Trophoblast cell (in vitro differentiated cells and primary cell): ENCODE data around the gene DGKB.
A peak's percentile ranks its signal among the peaks of the same experiment; 100 is the strongest.

Experiments
- DNase-seq, 2 donors: peaks; one replicate each; pipeline ENCODE4 v3.0.0-alpha.2; 2016
- H2AFZ ChIP-seq: 2 replicates; pipeline ENCODE4 v1.6.1; 2013; ENCODE audit warnings: low read length, moderate library complexity, mild to moderate bottlenecking; ENCODE audit not compliant: insufficient read depth, poor library complexity
- H2AK5ac ChIP-seq: 2 replicates; pipeline ENCODE4 v1.6.1; 2013; ENCODE audit warnings: mild to moderate bottlenecking, low read length
- H2BK120ac ChIP-seq: 2 replicates; pipeline ENCODE4 v1.6.1; 2013; ENCODE audit warnings: low read length, mild to moderate bottlenecking, moderate library complexity; ENCODE audit not compliant: insufficient read depth, poor library complexity
- H2BK12ac ChIP-seq: 2 replicates; pipeline ENCODE4 v1.6.1; 2013; ENCODE audit warnings: mild to moderate bottlenecking, low read length, moderate library complexity
- H2BK5ac ChIP-seq: 2 replicates; pipeline ENCODE4 v1.6.1; 2013; ENCODE audit warnings: low read length, low read depth, moderate library complexity, mild to moderate bottlenecking; ENCODE audit not compliant: poor library complexity
- H3K14ac ChIP-seq: 2 replicates; pipeline ENCODE4 v1.6.1; 2013; ENCODE audit warnings: mild to moderate bottlenecking, low read length
- H3K18ac ChIP-seq: 2 replicates; pipeline ENCODE4 v1.6.1; 2013; ENCODE audit warnings: mild to moderate bottlenecking, low read length
- H3K23ac ChIP-seq: 2 replicates; pipeline ENCODE4 v1.6.1; 2013; ENCODE audit warnings: low read length
- H3K27ac ChIP-seq: 2 replicates; pipeline ENCODE4 v1.5.1; 2013; ENCODE audit warnings: low read depth, mild to moderate bottlenecking, inconsistent platforms, low read length, moderate library complexity
- H3K27me3 ChIP-seq: 2 replicates; pipeline ENCODE4 v1.6.1; 2013; ENCODE audit warnings: inconsistent platforms, mild to moderate bottlenecking, low read length, moderate library complexity; ENCODE audit not compliant: insufficient read depth
- H3K36me3 ChIP-seq, 2 experiments: 1 replicate in 1 of 2; 2 replicates in 1 of 2; pipeline ENCODE4 v1.6.1; 2013; ENCODE audit warnings: low read length in 2 of 2, mild to moderate bottlenecking in 2 of 2, moderate library complexity in 1 of 2; ENCODE audit not compliant: insufficient read depth in 2 of 2, control insufficient read depth in 1 of 2
- H3K4ac ChIP-seq: 2 replicates; pipeline ENCODE4 v1.6.1; 2013; ENCODE audit warnings: low read depth, mild to moderate bottlenecking, low read length, moderate library complexity
- H3K4me1 ChIP-seq, 2 experiments: 1 replicate in 1 of 2; 2 replicates in 1 of 2; pipeline ENCODE4 v1.6.1; 2013; ENCODE audit warnings: low read length in 2 of 2, mild to moderate bottlenecking in 2 of 2, moderate library complexity in 1 of 2; ENCODE audit not compliant: insufficient read depth in 2 of 2, control insufficient read depth in 1 of 2
- H3K4me2 ChIP-seq: 2 replicates; pipeline ENCODE4 v1.6.1; 2013; ENCODE audit warnings: inconsistent platforms, mild to moderate bottlenecking, low read length, moderate library complexity
- H3K4me3 ChIP-seq: 2 replicates; pipeline ENCODE4 v1.5.1; 2013; ENCODE audit warnings: mild to moderate bottlenecking, low read depth, low read length, inconsistent platforms
- H3K79me1 ChIP-seq: one replicate; pipeline ENCODE4 v1.6.1; 2013; ENCODE audit warnings: low read length
- H3K79me2 ChIP-seq: 2 replicates; pipeline ENCODE4 v1.6.1; 2013; ENCODE audit warnings: low read length, mild to moderate bottlenecking; ENCODE audit not compliant: control insufficient read depth, insufficient read depth, poor library complexity
- H3K9ac ChIP-seq: 2 replicates; pipeline ENCODE4 v1.6.1; 2013; ENCODE audit warnings: mild to moderate bottlenecking, low read length
- H3K9me3 ChIP-seq: 2 replicates; pipeline ENCODE4 v1.6.1; 2013; ENCODE audit warnings: low read depth, mild to moderate bottlenecking, control low read depth, inconsistent platforms, low read length; ENCODE audit not compliant: insufficient read depth
- H4K12ac ChIP-seq: 2 replicates; pipeline ENCODE4 v1.6.1; 2013; ENCODE audit warnings: low read depth, mild to moderate bottlenecking, low read length, moderate library complexity
- H4K8ac ChIP-seq: 2 replicates; pipeline ENCODE4 v1.6.1; 2013; ENCODE audit warnings: low read depth, mild to moderate bottlenecking, low read length, moderate library complexity
- H4K91ac ChIP-seq: one replicate; pipeline ENCODE4 v1.6.1; 2013; ENCODE audit warnings: low read depth, mild to moderate bottlenecking, low read length, moderate library complexity
- WGBS: extraction: QIAGEN DNeasy Blood & Tissue Kit; methylation state at CpG from one replicate; pipeline ENCODE4 v1.1.7; 2013; ENCODE audit warnings: missing lambda C conversion rate; ENCODE audit not compliant: insufficient read length, insufficient coverage; ENCODE audit errors: extremely low coverage; 5-methylcytosine and 5-hydroxymethylcytosine counted together

Gene DGKB

DNA sequence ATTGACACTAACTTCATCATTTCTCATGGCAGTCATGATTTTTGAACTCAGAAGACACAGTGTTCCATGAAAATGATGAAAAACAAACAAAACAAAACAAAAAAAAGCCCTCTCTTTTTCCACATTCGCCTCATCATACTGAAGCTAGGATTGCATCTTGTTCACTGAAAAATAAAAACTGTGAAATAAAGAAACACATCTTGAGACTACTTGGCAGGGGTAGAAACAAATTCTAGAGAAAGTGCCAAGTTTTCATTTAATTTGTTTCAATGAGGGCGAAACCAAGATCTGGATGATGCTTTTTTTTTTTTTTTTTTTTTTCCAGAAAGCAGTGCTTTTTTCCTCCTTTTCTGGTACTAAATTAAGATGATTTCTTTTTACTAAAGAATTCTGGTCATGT, 562.7 kb downstream of the DGKB start:
- Histone ChIP-seq H4K8ac (no peak overlapping the region), H3K79me2 (no peaks in the 10 kb centered on the region), H2BK120ac (no peak overlapping the region), H3K4me2 (no peak overlapping the region), H2BK5ac (no peak overlapping the region), H2AK5ac (no peak overlapping the region), H3K9me3 (no peaks in the 10 kb centered on the region), H3K79me1 (no peaks in the 10 kb centered on the region), H3K27ac (no peak overlapping the region), H3K4me3 (no peak overlapping the region), H3K14ac (no peak overlapping the region), H2BK12ac (no peak overlapping the region), H3K9ac (no peak overlapping the region), H3K27me3 (no peaks in the 10 kb centered on the region), H3K36me3 (no peaks in the 10 kb centered on the region), H2AFZ (no peak overlapping the region), H3K4me1 (no peaks in the 10 kb centered on the region), H3K4ac (no peak overlapping the region), H3K18ac (no peak overlapping the region), H3K23ac (no peak overlapping the region), H4K91ac (no peak overlapping the region), H4K12ac (no peak overlapping the region)
- DNase-seq: no peak
- no CpG with 5 or more reads among the region's 2 CpGs for WGBS

DNA sequence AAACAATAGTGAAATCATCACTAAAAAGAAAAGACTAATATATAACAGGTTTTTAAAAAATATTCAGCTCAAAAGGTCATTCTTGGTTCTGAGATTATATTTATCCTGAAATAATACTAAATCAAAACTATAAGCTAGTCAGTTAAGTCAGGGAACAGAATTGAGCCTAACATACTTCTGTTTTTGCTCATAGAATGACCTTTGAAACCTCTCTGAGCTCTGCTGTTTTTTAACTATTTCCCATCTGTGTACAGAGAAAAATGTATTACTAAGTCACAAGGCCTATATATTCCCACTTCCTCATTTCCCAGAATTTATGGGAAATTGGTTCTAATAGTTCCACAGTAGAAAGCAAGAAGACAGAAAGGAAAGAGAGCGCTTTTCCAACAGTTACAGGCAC, 566.3 kb downstream of the DGKB start:
- no peak overlapping the region for H4K8ac ChIP-seq
- no peaks in the 10 kb centered on the region for H3K27me3 ChIP-seq
- H4K91ac ChIP-seq: no peak overlapping the region
- H3K4me3 ChIP-seq: no peak overlapping the region
- H3K4me2 ChIP-seq: no peak overlapping the region
- H3K14ac ChIP-seq: no peak overlapping the region
- no peak overlapping the region for H2AK5ac ChIP-seq
- no peak overlapping the region for H3K9ac ChIP-seq
- no peak overlapping the region for H2AFZ ChIP-seq
- no peak overlapping the region for H3K18ac ChIP-seq
- no peak overlapping the region for H3K27ac ChIP-seq
- DNase-seq: no peak
- H4K12ac ChIP-seq: no peak overlapping the region
- no peaks in the 10 kb centered on the region for H3K79me1 ChIP-seq
- no CpG with 5 or more reads among the region's 1 CpG for WGBS
- no peak overlapping the region for H3K23ac ChIP-seq
- H3K4me1 ChIP-seq: no peaks in the 10 kb centered on the region
- no peak overlapping the region for H2BK120ac ChIP-seq
- no peaks in the 10 kb centered on the region for H3K9me3 ChIP-seq
- H2BK12ac ChIP-seq: no peak overlapping the region
- no peaks in the 10 kb centered on the region for H3K36me3 ChIP-seq
- no peaks in the 10 kb centered on the region for H3K79me2 ChIP-seq
- H3K4ac ChIP-seq: no peak overlapping the region
- H2BK5ac ChIP-seq: no peak overlapping the region

DNA sequence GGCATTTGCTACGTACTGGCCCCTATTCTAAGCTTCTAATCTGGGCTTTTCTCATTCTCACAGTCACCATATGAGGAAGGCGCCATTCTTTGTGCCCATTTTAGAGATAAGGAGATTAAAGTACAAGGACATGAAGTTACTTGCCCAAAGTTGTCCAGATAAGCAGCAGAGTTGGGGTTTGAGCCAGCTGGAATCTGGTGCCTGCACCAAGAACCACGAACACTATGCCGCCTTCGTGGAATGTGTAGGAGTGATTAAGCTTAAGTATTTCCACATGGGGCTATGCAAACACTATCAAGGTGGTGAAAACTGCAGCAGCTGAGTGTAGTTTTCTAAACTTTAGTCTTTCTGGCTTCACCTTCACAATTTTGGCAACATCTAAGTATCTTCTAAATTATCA, 570.4 kb downstream of the DGKB start:
- H2AK5ac ChIP-seq: no peak overlapping the region
- WGBS: no CpG with 5 or more reads among the region's 5 CpGs
- no peak overlapping the region for H3K4me2 ChIP-seq
- H3K4ac ChIP-seq: no peak overlapping the region
- H3K23ac ChIP-seq: no peak overlapping the region
- no peak overlapping the region for H2AFZ ChIP-seq
- no peak overlapping the region for H3K4me3 ChIP-seq
- no peak overlapping the region for H3K9ac ChIP-seq
- no peaks in the 10 kb centered on the region for H3K4me1 ChIP-seq
- no peak overlapping the region for H2BK12ac ChIP-seq
- no peak overlapping the region for H2BK120ac ChIP-seq
- H3K14ac ChIP-seq: no peak overlapping the region
- H4K12ac ChIP-seq: no peak overlapping the region
- H3K27ac ChIP-seq: no peak overlapping the region
- H3K18ac ChIP-seq: no peak overlapping the region
- no peak overlapping the region for H4K91ac ChIP-seq
- no peaks in the 10 kb centered on the region for H3K79me1 ChIP-seq
- H4K8ac ChIP-seq: no peak overlapping the region
- no peaks in the 10 kb centered on the region for H3K9me3 ChIP-seq
- H2BK5ac ChIP-seq: no peak overlapping the region
- DNase-seq: peak in 1 of 2 donors; percentile 7
- no peaks in the 10 kb centered on the region for H3K27me3 ChIP-seq
- H3K36me3 ChIP-seq: no peaks in the 10 kb centered on the region
- no peaks in the 10 kb centered on the region for H3K79me2 ChIP-seq

DNA sequence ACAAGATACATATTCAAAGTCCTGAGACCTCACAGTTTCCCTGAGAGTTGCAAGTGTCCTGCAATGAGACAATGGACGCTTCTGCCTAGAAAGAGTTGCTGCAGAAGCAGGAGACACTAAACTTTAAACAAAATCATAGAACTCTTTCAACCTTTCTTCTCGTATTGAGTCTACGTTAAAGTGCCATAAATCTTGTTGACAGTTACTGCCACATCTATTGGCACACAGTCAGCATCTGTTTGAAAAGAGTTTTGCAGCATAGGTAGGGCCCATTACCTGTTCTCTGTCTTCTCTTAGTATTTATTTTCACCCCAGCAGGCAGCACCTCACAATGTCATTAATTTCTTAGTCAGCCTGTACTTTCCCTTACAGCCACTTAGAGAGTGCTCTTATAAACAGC, 577.8 kb downstream of the DGKB start:
- H4K91ac ChIP-seq: no peak overlapping the region
- no peak overlapping the region for H3K9ac ChIP-seq
- H3K36me3 ChIP-seq: no peaks in the 10 kb centered on the region
- no peak overlapping the region for H2AFZ ChIP-seq
- no peaks in the 10 kb centered on the region for H3K9me3 ChIP-seq
- H4K12ac ChIP-seq: no peak overlapping the region
- no peaks in the 10 kb centered on the region for H3K27me3 ChIP-seq
- H3K79me2 ChIP-seq: no peaks in the 10 kb centered on the region
- H3K18ac ChIP-seq: no peak overlapping the region
- no peak overlapping the region for H3K4me3 ChIP-seq
- H3K4me1 ChIP-seq: no peaks in the 10 kb centered on the region
- WGBS: no CpG with 5 or more reads among the region's 3 CpGs
- DNase-seq: no peak
- no peak overlapping the region for H2BK5ac ChIP-seq
- H3K79me1 ChIP-seq: no peaks in the 10 kb centered on the region
- no peak overlapping the region for H2AK5ac ChIP-seq
- no peak overlapping the region for H3K23ac ChIP-seq
- H2BK120ac ChIP-seq: no peak overlapping the region
- H3K4ac ChIP-seq: no peak overlapping the region
- H3K4me2 ChIP-seq: no peak overlapping the region
- H2BK12ac ChIP-seq: no peak overlapping the region
- no peak overlapping the region for H3K27ac ChIP-seq
- no peak overlapping the region for H3K14ac ChIP-seq
- no peak overlapping the region for H4K8ac ChIP-seq
